Body of pancreas (tissue), 4 donors: ENCODE results near the gene SYNE1.

ENCODE experiments used
- CTCF ChIP-seq, 7 experiments: fragments of 450-650 bp in 4 of 7; fragments of 200-600 bp in 3 of 7; sonication (generic) in 3 of 7; IDR thresholded peaks; one replicate each; pipeline ENCODE4 v1.5.1; 2016 to 2019; ENCODE audit warnings: antibody characterized with exemption in 7 of 7
- POLR2A ChIP-seq, 3 donors: fragments of 450-650 bp; IDR thresholded peaks; one replicate each; pipeline ENCODE4 v1.6.1; 2016; ENCODE audit warnings: antibody characterized with exemption in 3 of 3, mild to moderate bottlenecking in 2 of 3

GRCh38 chr6:152387091-152387490 lies 250.1 kb downstream of the SYNE1 start:
- TF ChIP-seq CTCF (IDR thresholded peaks at IDR 0.05): no peak
- TF ChIP-seq POLR2A (IDR thresholded peaks at IDR 0.05): no peak
